NT2/D1 (cell line): ENCODE measurements around the gene GASK1A.

Experiments
- SUZ12 ChIP-seq: IDR thresholded peaks from 2 replicates; pipeline ENCODE4 v1.6.1; 2011; ENCODE audit not compliant: insufficient read length, insufficient read depth; ENCODE audit errors: extremely low read depth
- YY1 ChIP-seq: IDR thresholded peaks from 2 replicates; pipeline ENCODE4 v1.6.1; 2011; ENCODE audit not compliant: insufficient read length, insufficient read depth
- ZNF274 ChIP-seq: IDR thresholded peaks from 2 replicates; pipeline ENCODE4 v1.6.1; 2011; ENCODE audit warnings: mild to moderate bottlenecking, low read depth, low read length

- TF ChIP-seq SUZ12 (no peak), ZNF274 (no peak), YY1 (no peak)
These were observed 3.7 kb downstream of the GASK1A start for GRCh38 chr3:42982645-42983412.
